Measurements from ENCODE around the gene XPNPEP2.

XPNPEP2 gene

GRCh38 chrX:129738466-129739308 lies at the start of gene XPNPEP2:
TSS of gene XPNPEP2 (plus strand) at chrX:129738979. CDS start at chrX:129739214, 235 bp downstream.
- in situ Hi-C loops (cut with MboI; ENCODE audit: low pct_unique_long_range_greater_than_20kb, low sequenced_read_pairs) = loop anchor here (25.0 kb wide), 1 partner anchor 101 kb away; no protein-coding TSS in a partner anchor
- DNase-seq = no peak

GRCh38 chrX:129689796-129690195 lies 49.0 kb upstream of the XPNPEP2 start:
- DNase-seq = no peak
- in situ Hi-C loops (cut with MboI; ENCODE audit: low pct_unique_long_range_greater_than_20kb, low sequenced_read_pairs) = no loop called here

GRCh38 chrX:129690435-129690834 lies 48.3 kb upstream of the XPNPEP2 start:
- no peak for DNase-seq
- in situ Hi-C loops (cut with MboI; ENCODE audit: low pct_unique_long_range_greater_than_20kb, low sequenced_read_pairs) = no loop called here

GRCh38 chrX:129693354-129693753 lies 45.4 kb upstream of the XPNPEP2 start:
- in situ Hi-C loops (cut with MboI; ENCODE audit: low pct_unique_long_range_greater_than_20kb, low sequenced_read_pairs) = no loop called here
- DNase-seq = no peak

GRCh38 chrX:129694805-129695204 lies 44.0 kb upstream of the XPNPEP2 start:
- no peak for DNase-seq
- in situ Hi-C loops (cut with MboI; ENCODE audit: low pct_unique_long_range_greater_than_20kb, low sequenced_read_pairs) = no loop called here

- DNase-seq = no peak
- in situ Hi-C loops (cut with MboI; ENCODE audit: low pct_unique_long_range_greater_than_20kb, low sequenced_read_pairs) = no loop called here
Observed at GRCh38 chrX:129695535-129695934, 43.2 kb upstream of the XPNPEP2 start.

GRCh38 chrX:129695937-129696336 lies 42.8 kb upstream of the XPNPEP2 start:
- no peak for DNase-seq
- in situ Hi-C loops (cut with MboI; ENCODE audit: low pct_unique_long_range_greater_than_20kb, low sequenced_read_pairs) = no loop called here

GRCh38 chrX:129696463-129697155 lies 42.2 kb upstream of the XPNPEP2 start:
- in situ Hi-C loops (cut with MboI; ENCODE audit: low pct_unique_long_range_greater_than_20kb, low sequenced_read_pairs) = no loop called here
- DNase-seq = no peak

- no peak for DNase-seq
- in situ Hi-C loops (cut with MboI; ENCODE audit: low pct_unique_long_range_greater_than_20kb, low sequenced_read_pairs) = no loop called here
Observed at GRCh38 chrX:129697204-129697829, 41.5 kb upstream of the XPNPEP2 start.

GRCh38 chrX:129698150-129698549 lies 40.6 kb upstream of the XPNPEP2 start:
- DNase-seq = no peak
- in situ Hi-C loops (cut with MboI; ENCODE audit: low pct_unique_long_range_greater_than_20kb, low sequenced_read_pairs) = no loop called here

- DNase-seq = no peak
- in situ Hi-C loops (cut with MboI; ENCODE audit: low pct_unique_long_range_greater_than_20kb, low sequenced_read_pairs) = no loop called here
Observed at GRCh38 chrX:129700536-129700935, 38.2 kb upstream of the XPNPEP2 start.

- DNase-seq = no peak
- in situ Hi-C loops (cut with MboI; ENCODE audit: low pct_unique_long_range_greater_than_20kb, low sequenced_read_pairs) = no loop called here
Observed at GRCh38 chrX:129701624-129702069, 37.1 kb upstream of the XPNPEP2 start.

GRCh38 chrX:129704491-129704890 lies 34.3 kb upstream of the XPNPEP2 start:
- no peak for DNase-seq
- in situ Hi-C loops (cut with MboI; ENCODE audit: low pct_unique_long_range_greater_than_20kb, low sequenced_read_pairs) = no loop called here

GRCh38 chrX:129705377-129705925 lies 33.3 kb upstream of the XPNPEP2 start:
- in situ Hi-C loops (cut with MboI; ENCODE audit: low pct_unique_long_range_greater_than_20kb, low sequenced_read_pairs) = no loop called here

GRCh38 chrX:129705988-129706387 lies 32.8 kb upstream of the XPNPEP2 start:
- in situ Hi-C loops (cut with MboI; ENCODE audit: low pct_unique_long_range_greater_than_20kb, low sequenced_read_pairs) = no loop called here
- no peak for DNase-seq

More at GRCh38 chrX:129705377-129705925, 33.3 kb upstream of the XPNPEP2 start:
- no peak for DNase-seq

- no peak for DNase-seq
- in situ Hi-C loops (cut with MboI; ENCODE audit: low pct_unique_long_range_greater_than_20kb, low sequenced_read_pairs) = no loop called here
Observed at GRCh38 chrX:129706400-129707072, 32.2 kb upstream of the XPNPEP2 start.

GRCh38 chrX:129714581-129714980 lies 24.2 kb upstream of the XPNPEP2 start:
- in situ Hi-C loops (cut with MboI; ENCODE audit: low pct_unique_long_range_greater_than_20kb, low sequenced_read_pairs) = no loop called here
- no peak for DNase-seq

- in situ Hi-C loops (cut with MboI; ENCODE audit: low pct_unique_long_range_greater_than_20kb, low sequenced_read_pairs) = no loop called here
- DNase-seq = no peak
Observed at GRCh38 chrX:129716507-129716906, 22.3 kb upstream of the XPNPEP2 start.

GRCh38 chrX:129717892-129718291 lies 20.9 kb upstream of the XPNPEP2 start:
- in situ Hi-C loops (cut with MboI; ENCODE audit: low pct_unique_long_range_greater_than_20kb, low sequenced_read_pairs) = no loop called here
- no peak for DNase-seq
